Middle frontal gyrus (tissue), 1 donor: Measurements from ENCODE around the gene SGTB.
"Not testable (repeated sequence)": the region's sequence is repeated elsewhere in the genome, so short reads cannot be mapped to it uniquely, and the experiment has no call there.

Source experiments
- DNase-seq: peaks from one replicate; pipeline ENCODE4 v3.0.0-alpha.2; 2015; ENCODE audit warnings: low spot score; ENCODE audit errors: extremely low spot score

The SGTB gene

GRCh38 chr5:65734921-65735320 is 13.0 kb upstream of the SGTB start:
- no peak for DNase-seq

GRCh38 chr5:65734196-65734775 is 12.4 kb upstream of the SGTB start:
- not testable (repeated sequence) for DNase-seq

DNA sequence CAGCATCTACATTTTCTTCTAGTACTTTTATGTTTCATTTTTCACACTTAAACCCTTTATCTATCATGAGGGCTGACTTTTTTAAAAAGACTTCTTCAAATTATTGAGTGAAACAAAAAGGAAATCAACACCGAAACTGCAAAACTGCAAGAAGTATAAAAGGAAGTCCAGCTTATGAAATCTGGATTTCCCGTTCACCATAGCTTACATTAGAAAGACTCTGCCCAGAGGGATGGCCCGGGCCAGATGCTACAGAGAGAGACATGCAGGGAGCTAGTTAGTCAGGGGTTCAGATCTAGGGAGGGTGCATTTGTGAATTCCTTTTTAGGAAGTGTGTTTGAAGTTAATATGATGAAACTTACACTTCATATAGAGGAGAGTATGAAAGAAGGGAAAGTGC is 10.1 kb upstream of the SGTB start:
- DNase-seq: not testable (repeated sequence)

- DNase-seq: no peak
Measured at GRCh38 chr5:65730910-65731309, 9.0 kb upstream of the SGTB start.

DNA sequence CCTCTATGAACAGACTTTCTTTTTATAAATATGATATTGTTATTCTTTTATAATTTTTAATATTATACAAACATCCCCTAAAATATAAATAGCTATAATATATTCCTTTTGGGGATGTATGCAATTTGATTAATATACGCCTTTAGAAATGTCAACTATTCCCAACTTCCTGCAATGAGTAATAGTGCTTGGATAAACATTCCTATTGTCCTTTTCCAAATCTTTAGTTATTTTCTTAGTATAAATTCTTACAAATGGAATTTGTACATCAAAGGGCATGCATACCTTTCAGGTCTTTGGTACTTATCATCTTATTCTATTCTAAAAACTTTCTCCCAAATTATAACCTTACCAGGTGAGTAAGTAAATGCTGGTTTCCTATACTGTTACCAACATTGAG is 6.3 kb upstream of the SGTB start:
- DNase-seq: no peak

DNA sequence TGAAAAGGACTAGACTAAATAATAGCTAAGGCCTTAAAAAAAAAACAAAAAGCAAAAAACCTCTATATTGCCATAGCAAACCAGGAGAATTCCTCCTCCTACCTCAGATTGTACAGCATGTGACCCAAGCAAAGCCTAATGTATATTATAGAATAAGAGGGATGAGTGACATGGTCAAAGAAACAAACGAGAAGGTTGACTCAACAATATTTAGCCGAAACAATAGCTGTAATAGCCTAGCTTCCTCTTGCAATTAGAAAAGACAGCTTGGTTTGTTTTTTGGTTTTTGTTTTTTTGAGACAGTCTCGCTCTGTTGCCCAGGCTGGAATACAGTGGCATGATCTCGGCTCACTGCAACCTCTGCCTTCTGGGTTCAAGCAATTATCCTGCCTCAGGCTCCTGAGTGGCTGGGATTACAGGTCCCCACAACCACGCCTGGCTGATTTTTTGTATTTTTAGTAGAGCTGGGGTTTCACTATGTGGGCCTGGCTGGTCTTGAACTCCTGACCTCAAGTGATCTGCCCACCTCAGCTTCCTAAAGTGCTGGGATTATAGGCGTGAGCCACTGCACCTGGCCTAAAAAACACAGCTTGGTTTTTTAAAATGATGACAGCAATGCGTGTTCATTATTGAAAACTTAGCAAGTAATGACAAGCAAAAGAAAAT is 5.7 kb upstream of the SGTB start:
- DNase-seq: no peak

DNA sequence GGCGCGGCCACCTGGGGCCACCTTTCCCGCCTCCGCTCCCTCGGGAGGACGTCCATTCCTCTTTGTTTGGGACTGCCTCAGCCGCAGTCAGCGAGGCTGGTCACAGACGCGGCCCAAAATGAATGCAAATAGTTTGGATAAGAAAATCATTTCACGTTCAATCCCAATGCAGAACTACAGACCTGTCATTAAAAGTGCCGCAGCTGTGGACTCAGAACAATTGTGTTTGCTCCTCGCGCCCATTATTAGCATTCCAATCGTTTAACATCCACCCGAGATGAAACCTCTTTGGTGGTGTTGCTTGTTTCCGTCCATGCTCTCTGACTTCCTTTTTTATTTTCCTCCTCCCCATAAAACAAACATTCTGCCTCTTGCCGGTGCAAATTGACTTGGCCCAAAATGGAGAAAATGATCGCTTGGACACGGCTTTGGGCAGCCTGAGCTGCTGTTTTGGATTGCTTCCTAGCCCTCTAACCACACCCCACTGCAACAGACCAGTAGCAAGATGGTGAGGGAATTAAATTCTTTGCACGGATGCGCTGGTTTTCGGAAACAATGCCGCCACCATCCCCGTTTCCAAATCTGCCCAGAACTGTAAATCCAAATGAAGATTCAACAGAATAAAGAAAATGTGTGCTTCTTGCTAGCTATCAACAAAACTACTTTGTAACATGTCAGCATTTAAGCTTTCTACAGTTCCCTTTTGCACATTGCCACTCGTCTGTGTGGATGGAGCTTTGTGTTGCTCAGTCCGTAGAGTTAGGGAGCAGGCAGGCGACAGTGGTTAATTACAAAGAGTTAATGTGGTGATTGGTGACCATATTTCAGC is 880 bp upstream of the SGTB start:
- no peak for DNase-seq

DNA sequence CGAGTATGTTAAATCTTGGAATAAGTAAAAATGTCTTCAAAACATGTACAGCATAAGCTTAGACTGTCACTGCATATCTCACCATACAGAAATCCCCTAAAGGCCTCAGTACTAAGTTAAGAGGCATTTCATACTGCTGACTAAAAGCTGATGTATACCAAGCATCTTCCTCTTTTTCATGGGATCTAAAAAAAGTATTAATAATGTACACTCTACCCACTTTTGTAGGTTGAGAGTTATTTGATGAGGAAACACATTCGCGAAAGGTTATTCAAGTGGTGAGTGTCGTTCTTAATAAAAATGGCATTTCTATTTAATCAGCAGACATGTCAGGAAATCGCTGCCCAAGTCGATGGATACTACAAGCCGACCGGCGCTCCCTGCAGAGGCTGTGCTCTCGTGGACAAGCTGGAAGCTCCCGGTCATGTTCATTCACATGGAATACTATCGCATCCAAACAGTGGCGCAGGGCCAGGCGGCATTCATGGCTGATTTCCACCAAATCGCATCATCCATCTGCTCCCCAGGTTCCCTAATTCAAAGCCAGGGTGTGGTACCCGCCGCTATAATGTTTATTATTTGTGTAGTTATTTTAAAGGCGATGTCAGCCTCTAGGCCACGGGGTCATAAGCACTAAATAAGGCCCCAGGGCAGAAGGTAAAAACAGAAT is 724 bp downstream of the SGTB start:
- no peak for DNase-seq

DNA sequence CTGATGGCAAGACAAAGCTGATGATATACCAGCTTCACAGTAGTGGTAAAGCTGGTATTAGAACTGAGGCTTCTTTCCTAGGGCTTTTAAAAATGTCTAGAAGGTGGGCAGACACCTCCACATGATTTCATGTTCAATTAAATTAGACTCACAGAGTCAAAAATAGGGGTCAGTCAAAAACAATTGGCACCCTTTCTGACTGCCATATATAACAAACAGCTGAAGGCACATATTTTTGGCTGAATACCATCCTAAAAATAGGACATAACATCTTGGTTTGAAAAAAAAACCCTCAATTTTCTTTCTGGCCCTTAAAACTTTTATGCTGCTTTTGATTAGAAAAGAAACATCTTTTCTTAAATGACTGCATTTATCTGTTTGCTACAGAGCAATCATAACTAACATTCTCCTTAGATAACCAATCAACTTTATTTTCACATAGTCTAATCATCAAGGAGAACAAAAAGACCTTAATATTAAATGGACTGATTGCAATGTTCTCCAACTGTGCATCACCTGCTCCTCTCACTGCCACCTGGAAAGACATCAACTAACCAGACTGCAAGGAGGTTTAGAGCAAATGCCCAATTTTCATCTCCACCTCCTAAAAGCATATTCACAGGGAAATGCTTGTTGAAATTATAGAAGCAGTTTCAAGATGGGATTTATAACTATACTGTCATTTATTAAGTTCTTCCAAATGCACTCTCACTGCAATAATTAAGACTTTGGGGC is 3.2 kb downstream of the SGTB start:
- no peak for DNase-seq

DNA sequence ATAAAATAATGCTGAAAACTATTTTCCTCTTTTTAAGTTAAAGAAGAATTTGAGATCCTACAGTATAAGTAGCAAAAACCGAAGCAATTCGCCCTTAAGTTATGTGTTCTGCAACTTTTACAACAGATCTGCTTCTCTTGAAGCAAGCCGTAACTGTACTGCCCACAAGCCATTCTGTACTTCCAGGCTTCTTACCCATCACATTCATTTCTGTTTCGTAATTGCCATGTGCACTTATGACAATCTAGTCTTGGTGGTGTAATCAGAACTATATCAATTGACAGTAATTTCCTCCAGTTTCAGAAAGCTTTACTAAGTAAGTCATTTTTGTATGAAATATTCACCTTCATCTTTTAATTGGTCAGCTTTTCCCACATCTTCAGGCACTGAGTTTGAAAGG is 13.8 kb downstream of the SGTB start:
- DNase-seq: no peak

GRCh38 chr5:65707663-65708062 is 14.2 kb downstream of the SGTB start:
- DNase-seq: no peak

GRCh38 chr5:65704621-65705239 is 17.2 kb downstream of the SGTB start:
- no peak for DNase-seq

GRCh38 chr5:65702036-65702435 is 19.9 kb downstream of the SGTB start:
- DNase-seq: no peak

GRCh38 chr5:65699338-65699737 is 22.6 kb downstream of the SGTB start:
- DNase-seq: no peak

GRCh38 chr5:65696892-65697291 is 25.0 kb downstream of the SGTB start:
- no peak for DNase-seq

- no peak for DNase-seq
Measured at GRCh38 chr5:65695896-65696295, 26.0 kb downstream of the SGTB start.

- DNase-seq: peak; percentile 10
Measured at GRCh38 chr5:65695162-65695755, 26.6 kb downstream of the SGTB start.

DNA sequence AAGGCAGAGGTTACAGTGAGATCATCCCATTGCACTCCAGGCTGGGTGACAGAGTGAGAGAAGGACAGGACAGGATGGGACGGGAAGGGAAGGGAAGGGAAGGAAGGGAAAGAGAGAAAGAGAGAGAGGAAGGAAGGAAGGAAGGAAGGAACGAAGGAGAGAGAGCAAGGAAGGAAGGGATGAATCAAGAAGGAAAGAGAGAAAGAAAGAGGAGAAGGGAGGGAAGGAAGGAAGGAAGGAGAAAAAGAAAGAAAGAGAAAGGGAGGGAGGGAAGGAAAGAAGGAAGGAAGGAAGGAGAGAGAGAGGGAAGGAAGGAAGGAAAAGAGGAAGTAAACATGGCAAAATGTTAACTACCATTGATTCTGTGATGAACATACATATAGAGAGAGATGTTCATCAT is 28.8 kb downstream of the SGTB start:
- DNase-seq: no peak

DNA sequence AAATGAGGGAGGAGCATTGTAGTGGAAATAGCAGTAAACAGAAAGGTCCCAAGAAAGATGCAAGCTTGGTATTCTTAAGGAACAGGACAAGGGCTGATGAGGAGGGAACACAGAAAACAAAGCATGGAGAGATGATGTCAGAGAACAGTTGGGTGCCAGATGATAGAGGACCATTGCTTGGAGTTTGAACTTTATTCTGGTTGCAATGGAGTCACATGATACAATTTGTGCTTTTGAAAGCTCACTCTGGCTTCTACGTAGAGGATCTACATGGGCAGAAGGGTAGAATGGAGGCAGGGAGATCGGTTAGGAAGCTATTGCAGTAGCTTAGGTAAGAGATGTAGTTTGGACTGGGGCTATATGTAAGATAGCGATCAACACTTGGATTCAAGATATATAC is 39.8 kb downstream of the SGTB start:
- no peak for DNase-seq

DNA sequence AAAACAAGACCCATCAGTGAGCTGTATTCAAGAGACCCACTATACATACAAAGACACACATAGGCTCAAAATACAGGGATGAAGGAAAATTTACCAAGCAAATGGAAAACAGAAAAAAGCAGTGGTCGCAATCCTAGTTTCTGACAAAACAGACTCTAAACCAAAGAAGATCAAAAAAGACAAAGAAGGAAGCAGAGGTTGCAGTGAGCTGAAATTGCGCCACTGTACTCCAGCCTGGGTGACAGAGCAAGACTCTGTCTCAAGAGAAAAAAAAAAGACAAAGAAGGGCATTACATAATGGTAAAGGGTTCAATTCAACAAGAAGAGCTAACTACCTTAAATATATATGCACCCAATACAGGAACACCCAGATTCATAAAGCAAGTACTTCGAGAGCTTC is 45.9 kb downstream of the SGTB start:
- DNase-seq: not testable (repeated sequence)

GRCh38 chr5:65674749-65675148 is 47.2 kb downstream of the SGTB start:
- DNase-seq: no peak
